SK-N-SH treated with all-trans-retinoic acid at 6 μM for 48 hours (cell line): Measurements from ENCODE around the gene ADSS1.

Source experiments
- ATAC-seq: fragments of 200-7000 bp; cut with Tn5 transposase; 3 replicates; pipeline ENCODE4 v1.9.1; 2020; ENCODE audit warnings: mild to moderate bottlenecking, moderate library complexity
- ARNTL ChIP-seq: fragments of 450-650 bp; formaldehyde crosslinking; IDR thresholded peaks from 2 replicates; pipeline ENCODE4 v1.5.0; 2020; ENCODE audit warnings: low read depth, mild to moderate bottlenecking, moderate library complexity, borderline replicate concordance
- BACH2 ChIP-seq: fragments of 250-450 bp; sonication (Bioruptor Pico); IDR thresholded peaks from 2 replicates; pipeline ENCODE4 v1.9.0; 2021; ENCODE audit warnings: mild to moderate bottlenecking, borderline replicate concordance
- CSDC2 ChIP-seq: fragments of 250-450 bp; sonication (Bioruptor Pico); IDR thresholded peaks from 2 replicates; pipeline ENCODE4 v1.5.0; 2020; ENCODE audit warnings: mild to moderate bottlenecking, moderate library complexity
- ESRRG ChIP-seq: fragments of 250-450 bp; sonication (Bioruptor Pico); IDR thresholded peaks from 2 replicates; pipeline ENCODE4 v1.6.1; 2021; ENCODE audit warnings: mild to moderate bottlenecking
- GLIS3 ChIP-seq: fragments of 250-450 bp; sonication (Bioruptor Pico); IDR thresholded peaks from 2 replicates; pipeline ENCODE4 v1.5.0; 2020; ENCODE audit warnings: mild to moderate bottlenecking, moderate library complexity
- ISL1 ChIP-seq: fragments of 250-450 bp; sonication (Bioruptor Pico); IDR thresholded peaks from 2 replicates; pipeline ENCODE4 v2.1.2; 2022; ENCODE audit warnings: mild to moderate bottlenecking, moderate library complexity
- OSR1 ChIP-seq: fragments of 250-450 bp; sonication (Bioruptor Pico); IDR thresholded peaks from 2 replicates; pipeline ENCODE4 v1.8.0; 2022; ENCODE audit warnings: moderate library complexity, mild to moderate bottlenecking, inconsistent platforms
- PPARA ChIP-seq: fragments of 250-450 bp; sonication (Bioruptor Pico); IDR thresholded peaks from 2 replicates; pipeline ENCODE4 v1.5.0; 2020; ENCODE audit warnings: mild to moderate bottlenecking, borderline replicate concordance
- RARB ChIP-seq: fragments of 250-450 bp; sonication (Bioruptor Pico); IDR thresholded peaks from 2 replicates; pipeline ENCODE4 v1.8.0; 2021; ENCODE audit warnings: mild to moderate bottlenecking, moderate library complexity
- SNAI2 ChIP-seq: fragments of 250-450 bp; sonication (Bioruptor Pico); IDR thresholded peaks from 2 replicates; pipeline ENCODE4 v1.5.0; 2020; ENCODE audit warnings: mild to moderate bottlenecking, moderate library complexity
- TCF4 ChIP-seq: fragments of 250-450 bp; sonication (Bioruptor Pico); IDR thresholded peaks from 2 replicates; pipeline ENCODE4 v1.8.0; 2021; ENCODE audit warnings: mild to moderate bottlenecking, moderate library complexity, borderline replicate concordance
- TSHZ2 ChIP-seq: fragments of 250-450 bp; sonication (Bioruptor Pico); IDR thresholded peaks from 2 replicates; pipeline ENCODE4 v1.5.0; 2020; ENCODE audit warnings: mild to moderate bottlenecking, moderate library complexity
- ZC3H10 ChIP-seq: fragments of 250-450 bp; sonication (Bioruptor Pico); IDR thresholded peaks from 2 replicates; pipeline ENCODE4 v1.5.1; 2021; ENCODE audit warnings: mild to moderate bottlenecking, moderate library complexity
- ZFP3 ChIP-seq: fragments of 250-450 bp; sonication (Bioruptor Pico); IDR thresholded peaks from 2 replicates; pipeline ENCODE4 v1.5.0; 2020; ENCODE audit warnings: mild to moderate bottlenecking, moderate library complexity
- ZFP30 ChIP-seq: fragments of 450-650 bp; formaldehyde crosslinking; IDR thresholded peaks from 2 replicates; pipeline ENCODE4 v1.5.0; 2022; ENCODE audit warnings: mild to moderate bottlenecking, moderate library complexity
- ZNF565 ChIP-seq: fragments of 450-650 bp; formaldehyde crosslinking; conservative IDR thresholded peaks from 2 replicates; pipeline ENCODE4 v1.5.0; 2020; ENCODE audit warnings: low read depth, mild to moderate bottlenecking, moderate library complexity
- ZNF70 ChIP-seq: fragments of 450-650 bp; formaldehyde crosslinking; IDR thresholded peaks from 2 replicates; pipeline ENCODE4 v1.5.0; 2020; ENCODE audit warnings: mild to moderate bottlenecking, moderate library complexity
- ZNF8 ChIP-seq: fragments of 450-650 bp; formaldehyde crosslinking; IDR thresholded peaks from 2 replicates; pipeline ENCODE4 v1.5.0; 2020; ENCODE audit warnings: mild to moderate bottlenecking, moderate library complexity
- TF ChIP-seq, protein P1 (sequence below): fragments of 250-450 bp; sonication (Bioruptor Pico); IDR thresholded peaks from 2 replicates; pipeline ENCODE4 v1.8.0; 2021; ENCODE audit warnings: low read depth, mild to moderate bottlenecking, moderate library complexity, borderline replicate concordance
- TF ChIP-seq, protein P2 (sequence below): fragments of 250-450 bp; sonication (Bioruptor Pico); IDR thresholded peaks from 2 replicates; pipeline ENCODE4 v1.5.1; 2021; ENCODE audit warnings: mild to moderate bottlenecking, moderate library complexity
- TF ChIP-seq, protein P3 (sequence below): fragments of 250-450 bp; sonication (Bioruptor Pico); IDR thresholded peaks from 2 replicates; pipeline ENCODE4 v1.5.1; 2020; ENCODE audit warnings: low read depth, mild to moderate bottlenecking, moderate library complexity
- TF ChIP-seq, protein P4 (sequence below): fragments of 250-450 bp; sonication (Bioruptor Pico); IDR thresholded peaks from 2 replicates; pipeline ENCODE4 v1.8.0; 2020; ENCODE audit warnings: mild to moderate bottlenecking, moderate library complexity, borderline replicate concordance

The ADSS1 gene

GRCh38 chr14:104780513-104781030, 56.5 kb downstream of the ADSS1 start:
- no peak for TF ChIP-seq OSR1
- TF ChIP-seq ARNTL (CRISPR knock-in tag): no peak
- no peak for TF ChIP-seq TSHZ2 (CRISPR knock-in tag)
- no peak for TF ChIP-seq BACH2 (CRISPR knock-in tag)
- no peak for TF ChIP-seq CSDC2 (CRISPR knock-in tag)
- TF ChIP-seq, protein P1, sequence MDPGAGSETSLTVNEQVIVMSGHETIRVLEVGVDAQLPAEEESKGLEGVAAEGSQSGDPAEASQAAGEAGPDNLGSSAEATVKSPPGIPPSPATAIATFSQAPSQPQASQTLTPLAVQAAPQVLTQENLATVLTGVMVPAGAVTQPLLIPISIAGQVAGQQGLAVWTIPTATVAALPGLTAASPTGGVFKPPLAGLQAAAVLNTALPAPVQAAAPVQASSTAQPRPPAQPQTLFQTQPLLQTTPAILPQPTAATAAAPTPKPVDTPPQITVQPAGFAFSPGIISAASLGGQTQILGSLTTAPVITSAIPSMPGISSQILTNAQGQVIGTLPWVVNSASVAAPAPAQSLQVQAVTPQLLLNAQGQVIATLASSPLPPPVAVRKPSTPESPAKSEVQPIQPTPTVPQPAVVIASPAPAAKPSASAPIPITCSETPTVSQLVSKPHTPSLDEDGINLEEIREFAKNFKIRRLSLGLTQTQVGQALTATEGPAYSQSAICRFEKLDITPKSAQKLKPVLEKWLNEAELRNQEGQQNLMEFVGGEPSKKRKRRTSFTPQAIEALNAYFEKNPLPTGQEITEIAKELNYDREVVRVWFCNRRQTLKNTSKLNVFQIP (CRISPR knock-in tag): no peak
- no peak for TF ChIP-seq GLIS3
- TF ChIP-seq ZNF70 (CRISPR knock-in tag): no peak
- TF ChIP-seq ZNF565 (CRISPR knock-in tag): no peak
- no peak for TF ChIP-seq PPARA
- no peak for ATAC-seq

DNA sequence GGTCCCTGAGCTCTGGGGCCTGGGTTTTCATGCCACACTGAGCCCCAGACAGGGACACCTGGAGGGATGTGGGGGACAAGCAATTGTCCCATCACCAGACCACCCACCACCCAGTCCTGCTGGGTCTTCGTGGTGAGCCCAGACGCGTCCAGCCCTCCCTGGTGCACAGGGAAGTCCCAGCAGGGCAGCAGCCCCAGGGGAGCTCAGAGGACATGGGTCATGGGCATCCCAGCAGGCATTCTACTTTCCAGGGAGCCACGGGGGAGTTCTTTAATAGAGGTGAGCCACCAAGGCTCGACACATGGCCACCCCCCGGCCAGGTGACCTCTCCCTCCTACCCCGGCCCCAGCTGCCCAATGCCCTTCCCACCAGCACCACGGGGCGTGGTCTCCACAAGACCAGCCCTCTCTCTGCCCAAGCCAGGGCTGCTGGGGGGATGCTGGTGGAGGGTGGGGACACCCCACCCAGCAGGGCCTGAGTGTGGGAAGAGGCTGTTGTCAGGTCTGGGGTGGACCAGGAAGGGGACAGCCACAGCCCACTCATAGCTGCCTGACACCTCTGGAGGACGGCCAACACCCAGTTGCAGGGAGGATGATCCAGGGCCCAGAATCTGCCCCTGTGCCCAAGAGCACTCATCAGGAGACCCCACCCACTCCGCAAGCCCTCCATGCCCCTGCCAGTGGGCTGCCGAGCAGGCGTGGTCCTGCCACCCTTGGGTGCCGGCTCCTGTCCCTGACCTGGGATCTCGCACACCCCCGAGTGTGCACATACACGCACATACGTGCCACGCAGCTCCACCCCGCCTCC, 57.4 kb downstream of the ADSS1 start:
- ATAC-seq: no peak

DNA sequence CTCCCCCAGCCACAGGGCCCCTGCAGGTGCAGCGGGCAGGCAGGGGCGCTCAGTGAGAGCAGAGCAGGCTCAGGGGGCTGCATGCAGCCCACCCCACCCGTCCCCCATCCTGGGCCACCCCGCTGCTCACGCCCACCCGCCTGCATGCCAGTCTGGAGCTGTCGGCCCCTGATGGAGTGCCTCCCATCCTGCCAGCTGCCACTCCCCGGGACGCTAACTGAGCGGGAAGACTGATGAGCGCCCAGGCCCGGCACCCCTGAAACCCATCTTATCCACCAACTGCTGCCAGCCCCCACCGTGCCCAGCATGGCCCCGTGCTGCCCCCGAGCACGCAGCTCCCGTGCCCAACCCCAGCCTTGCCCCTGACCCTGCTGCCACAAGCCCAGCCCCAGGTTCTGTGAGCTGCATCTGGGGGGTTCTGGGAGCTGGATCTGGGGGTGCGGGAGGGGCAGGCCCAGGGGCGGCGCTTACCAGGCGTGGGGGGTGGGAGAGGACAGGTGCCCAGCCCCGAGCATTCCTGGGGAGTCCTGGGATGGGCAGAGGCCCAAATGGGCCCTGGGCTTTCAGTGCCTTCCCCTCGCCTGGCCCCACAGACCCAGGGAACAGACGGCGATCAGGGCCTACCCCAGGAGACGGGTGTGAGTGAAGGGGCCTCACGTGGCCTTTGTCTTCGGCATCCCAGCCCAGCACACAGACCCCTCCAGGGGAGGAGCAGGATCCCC, 58.2 kb downstream of the ADSS1 start:
- no peak for ATAC-seq
- no peak for TF ChIP-seq ZNF8
- TF ChIP-seq TSHZ2 (CRISPR knock-in tag): no peak
- no peak for TF ChIP-seq ZNF70 (CRISPR knock-in tag)
- TF ChIP-seq BACH2 (CRISPR knock-in tag): no peak
- no peak for TF ChIP-seq GLIS3
- no peak for TF ChIP-seq ISL1 (CRISPR knock-in tag)
- no peak for TF ChIP-seq ZFP3 (CRISPR knock-in tag)
- no peak for TF ChIP-seq ZC3H10 (CRISPR knock-in tag)
- TF ChIP-seq, protein P2, sequence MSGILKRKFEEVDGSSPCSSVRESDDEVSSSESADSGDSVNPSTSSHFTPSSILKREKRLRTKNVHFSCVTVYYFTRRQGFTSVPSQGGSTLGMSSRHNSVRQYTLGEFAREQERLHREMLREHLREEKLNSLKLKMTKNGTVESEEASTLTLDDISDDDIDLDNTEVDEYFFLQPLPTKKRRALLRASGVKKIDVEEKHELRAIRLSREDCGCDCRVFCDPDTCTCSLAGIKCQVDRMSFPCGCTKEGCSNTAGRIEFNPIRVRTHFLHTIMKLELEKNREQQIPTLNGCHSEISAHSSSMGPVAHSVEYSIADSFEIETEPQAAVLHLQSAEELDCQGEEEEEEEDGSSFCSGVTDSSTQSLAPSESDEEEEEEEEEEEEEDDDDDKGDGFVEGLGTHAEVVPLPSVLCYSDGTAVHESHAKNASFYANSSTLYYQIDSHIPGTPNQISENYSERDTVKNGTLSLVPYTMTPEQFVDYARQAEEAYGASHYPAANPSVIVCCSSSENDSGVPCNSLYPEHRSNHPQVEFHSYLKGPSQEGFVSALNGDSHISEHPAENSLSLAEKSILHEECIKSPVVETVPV: no peak

More for the DNA sequence above, 57.4 kb downstream of the ADSS1 start:
- TF ChIP-seq PPARA: no peak
- no peak for TF ChIP-seq CSDC2 (CRISPR knock-in tag)
- TF ChIP-seq ARNTL (CRISPR knock-in tag): no peak
- TF ChIP-seq SNAI2 (CRISPR knock-in tag): no peak
- TF ChIP-seq, protein P3, sequence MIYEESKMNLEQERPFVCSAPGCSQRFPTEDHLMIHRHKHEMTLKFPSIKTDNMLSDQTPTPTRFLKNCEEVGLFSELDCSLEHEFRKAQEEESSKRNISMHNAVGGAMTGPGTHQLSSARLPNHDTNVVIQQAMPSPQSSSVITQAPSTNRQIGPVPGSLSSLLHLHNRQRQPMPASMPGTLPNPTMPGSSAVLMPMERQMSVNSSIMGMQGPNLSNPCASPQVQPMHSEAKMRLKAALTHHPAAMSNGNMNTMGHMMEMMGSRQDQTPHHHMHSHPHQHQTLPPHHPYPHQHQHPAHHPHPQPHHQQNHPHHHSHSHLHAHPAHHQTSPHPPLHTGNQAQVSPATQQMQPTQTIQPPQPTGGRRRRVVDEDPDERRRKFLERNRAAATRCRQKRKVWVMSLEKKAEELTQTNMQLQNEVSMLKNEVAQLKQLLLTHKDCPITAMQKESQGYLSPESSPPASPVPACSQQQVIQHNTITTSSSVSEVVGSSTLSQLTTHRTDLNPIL (CRISPR knock-in tag): no peak
- no peak for TF ChIP-seq ZFP30 (CRISPR knock-in tag)
- TF ChIP-seq, protein P4, sequence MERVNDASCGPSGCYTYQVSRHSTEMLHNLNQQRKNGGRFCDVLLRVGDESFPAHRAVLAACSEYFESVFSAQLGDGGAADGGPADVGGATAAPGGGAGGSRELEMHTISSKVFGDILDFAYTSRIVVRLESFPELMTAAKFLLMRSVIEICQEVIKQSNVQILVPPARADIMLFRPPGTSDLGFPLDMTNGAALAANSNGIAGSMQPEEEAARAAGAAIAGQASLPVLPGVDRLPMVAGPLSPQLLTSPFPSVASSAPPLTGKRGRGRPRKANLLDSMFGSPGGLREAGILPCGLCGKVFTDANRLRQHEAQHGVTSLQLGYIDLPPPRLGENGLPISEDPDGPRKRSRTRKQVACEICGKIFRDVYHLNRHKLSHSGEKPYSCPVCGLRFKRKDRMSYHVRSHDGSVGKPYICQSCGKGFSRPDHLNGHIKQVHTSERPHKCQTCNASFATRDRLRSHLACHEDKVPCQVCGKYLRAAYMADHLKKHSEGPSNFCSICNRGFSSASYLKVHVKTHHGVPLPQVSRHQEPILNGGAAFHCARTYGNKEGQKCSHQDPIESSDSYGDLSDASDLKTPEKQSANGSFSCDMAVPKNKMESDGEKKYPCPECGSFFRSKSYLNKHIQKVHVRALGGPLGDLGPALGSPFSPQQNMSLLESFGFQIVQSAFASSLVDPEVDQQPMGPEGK (CRISPR knock-in tag): no peak
- no peak for TF ChIP-seq TCF4
- TF ChIP-seq RARB: no peak
- TF ChIP-seq BACH2 (CRISPR knock-in tag): no peak
- TF ChIP-seq ZNF70 (CRISPR knock-in tag): no peak
- no peak for TF ChIP-seq ZNF8
- TF ChIP-seq ESRRG (CRISPR knock-in tag): no peak
- TF ChIP-seq GLIS3: no peak
